Activated CD8-positive, alpha-beta T cell treated with anti-CD3 and anti-CD28 coated beads for 36 hours (primary cell): ENCODE data around the gene TMEM235. TPM values are rescaled to one million over a fixed set of nuclear protein-coding genes. Genes with fewer than 3 reads are reported as not detected.

Source experiments
- ATAC-seq: fragments of 200-7000 bp; cut with Tn5 transposase; one replicate; pipeline ENCODE4 v1.10.0; 2021; ENCODE audit warnings: mild to moderate bottlenecking, moderate library complexity
- CTCF ChIA-PET: fragments of 350-600 bp; sonication (Branson Sonifier 250); formaldehyde crosslinking; loops from one replicate; lab custom pipeline; 2021; ENCODE audit warnings: antibody characterized with exemption; lab: Charles Lee
- POLR2A ChIA-PET: fragments of 350-600 bp; sonication (Branson Sonifier 250); formaldehyde crosslinking; loops from one replicate; lab custom pipeline; 2021; ENCODE audit warnings: antibody characterized with exemption; lab: Charles Lee
- DNase-seq: peaks from one replicate; pipeline ENCODE4 v3.0.0-alpha.2; 2020
- H3K27ac Mint-ChIP-seq: one replicate; pipeline ENCODE4 v1.8.0; 2021; ENCODE audit warnings: mild to moderate bottlenecking, mixed read lengths
- H3K27me3 Mint-ChIP-seq: one replicate; pipeline ENCODE4 v1.8.0; 2021; ENCODE audit warnings: mixed read lengths
- H3K36me3 Mint-ChIP-seq: one replicate; pipeline ENCODE4 v1.8.0; 2021; ENCODE audit warnings: low read depth, mixed read lengths
- H3K4me1 Mint-ChIP-seq: one replicate; pipeline ENCODE4 v1.8.0; 2021; ENCODE audit warnings: low read depth, mixed read lengths
- H3K4me3 Mint-ChIP-seq: one replicate; pipeline ENCODE4 v1.8.0; 2021; ENCODE audit warnings: mild to moderate bottlenecking, moderate library complexity, mixed read lengths
- H3K9me3 Mint-ChIP-seq: one replicate; pipeline ENCODE4 v1.8.0; 2021; ENCODE audit warnings: mixed read lengths
- CTCF ChIP-seq: fragments of 200-600 bp; IDR thresholded peaks from one replicate; pipeline ENCODE4 v1.8.0; 2022; ENCODE audit warnings: antibody characterized with exemption, mild to moderate bottlenecking
- intact Hi-C: fragments of 100-400 bp; cut with micrococcal nuclease; formaldehyde crosslinking; loops from one replicate; pipeline ENCODE4 v1.10.0; 2022
- total RNA-seq, 2 experiments: library from RNA; stranded (reverse); gene quantifications; one replicate each; pipeline ENCODE4 v1.2.3, GENCODE V29; 2021

Gene TMEM235
- total RNA-seq, 2 experiments from 2014 or later: not detected

- H3K27me3 Mint-ChIP-seq: peaks cover 22% of the 10 kb centered on the region
- POLR2A ChIA-PET: interaction anchor here (0.6 to 1.3 kb wide), 5 partner anchors 9 to 297 kb away, joined by 3 read pairs; no protein-coding TSS in a partner anchor
- ATAC-seq (no peak), DNase-seq (no peak)
- H3K27ac Mint-ChIP-seq: no peak overlapping the region
- intact Hi-C loops: no loop called here
- H3K9me3 Mint-ChIP-seq: no peaks in the 10 kb centered on the region
- peaks cover 26% of the 10 kb centered on the region for H3K36me3 Mint-ChIP-seq
- CTCF ChIA-PET: interaction anchor here (1.5 to 4.7 kb wide), 2 partner anchors 24 to 63 kb away, joined by 4 to 22 read pairs; no protein-coding TSS in a partner anchor
- H3K4me1 Mint-ChIP-seq: peaks cover 8% of the 10 kb centered on the region
- H3K4me3 Mint-ChIP-seq: no peak overlapping the region
- TF ChIP-seq CTCF: no peak
Measured at GRCh38 chr17:78226759-78227454, 4.5 kb upstream of the TMEM235 start.

DNA sequence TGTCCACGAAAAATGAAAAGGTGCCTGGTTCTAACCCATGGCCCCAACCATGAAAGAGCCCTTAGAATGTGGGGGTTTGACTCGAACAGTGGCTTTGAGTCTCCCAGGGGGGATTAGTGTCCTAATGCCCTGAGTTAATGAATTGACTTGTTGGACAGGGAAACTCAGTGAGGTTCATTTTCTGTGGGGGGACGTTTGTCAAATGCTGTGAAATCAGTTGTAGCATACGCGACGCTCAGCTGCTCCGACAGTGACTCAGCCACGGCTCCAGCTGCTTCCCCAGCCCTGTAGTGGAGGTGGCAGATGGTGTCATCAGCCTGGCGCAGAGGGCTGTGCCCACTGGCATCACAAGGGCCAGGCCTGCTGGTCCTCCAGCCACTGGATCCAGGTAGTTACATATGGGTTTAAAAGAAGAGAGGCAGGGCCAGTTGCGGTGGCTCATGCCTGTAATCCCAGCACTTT is 3.9 kb upstream of the TMEM235 start:
- Mint-ChIP-seq H3K9me3 (no peaks in the 10 kb centered on the region), H3K27me3 (peaks cover 28% of the 10 kb centered on the region), H3K4me1 (peaks cover 11% of the 10 kb centered on the region), H3K27ac (no peak overlapping the region), H3K4me3 (no peak overlapping the region), H3K36me3 (peaks cover 26% of the 10 kb centered on the region)
- ATAC-seq (no peak), DNase-seq (no peak)
- no peak for TF ChIP-seq CTCF
- CTCF ChIA-PET: interaction anchor here (1.5 to 4.7 kb wide), 2 partner anchors 23 to 63 kb away, joined by 4 to 22 read pairs; no protein-coding TSS in a partner anchor
- intact Hi-C loops: no loop called here
- POLR2A ChIA-PET: no interaction called here

DNA sequence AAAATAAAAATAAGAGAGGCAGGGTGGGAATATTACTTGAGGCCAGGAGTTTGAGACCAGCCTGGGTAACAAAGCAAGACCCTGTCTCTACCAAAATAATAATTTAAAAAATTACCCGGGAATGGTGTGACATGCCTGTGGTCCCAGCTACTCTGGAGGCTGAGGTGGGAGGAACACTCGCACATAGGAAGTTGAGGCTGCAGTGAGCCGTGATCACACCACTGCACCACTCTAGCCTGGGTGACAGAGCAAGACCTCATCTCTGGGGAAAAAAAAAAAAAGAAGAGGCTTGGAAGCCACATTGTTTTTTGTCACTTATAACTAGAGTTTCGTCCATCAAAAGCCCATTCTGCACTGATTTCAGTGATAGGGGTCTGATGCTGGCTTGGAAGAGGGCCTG is 3.3 kb upstream of the TMEM235 start:
- no peak for DNase-seq
- intact Hi-C loops: no loop called here
- Mint-ChIP-seq H3K27me3 (peaks cover 32% of the 10 kb centered on the region), H3K36me3 (peaks cover 20% of the 10 kb centered on the region), H3K4me3 (no peak overlapping the region), H3K27ac (no peak overlapping the region), H3K9me3 (no peaks in the 10 kb centered on the region), H3K4me1 (peaks cover 15% of the 10 kb centered on the region)
- POLR2A ChIA-PET: no interaction called here
- CTCF ChIA-PET: interaction anchor here (4.7 kb wide), 1 partner anchor 23 kb away, joined by 22 read pairs; no protein-coding TSS in a partner anchor
- ATAC-seq: no peak
- no peak for TF ChIP-seq CTCF

GRCh38 chr17:78230252-78230962 is 1.0 kb upstream of the TMEM235 start:
- no peak overlapping the region for H3K4me3 Mint-ChIP-seq
- CTCF ChIA-PET: interaction anchor here (0.5 to 0.9 kb wide), 2 partner anchors 21 to 50 kb away, joined by 3 read pairs; no protein-coding TSS in a partner anchor
- DNase-seq (no peak), ATAC-seq (no peak)
- intact Hi-C loops: no loop called here
- TF ChIP-seq CTCF: no peak
- H3K4me1 Mint-ChIP-seq: peaks cover 15% of the 10 kb centered on the region
- H3K27me3 Mint-ChIP-seq: peaks cover 32% of the 10 kb centered on the region
- no peak overlapping the region for H3K27ac Mint-ChIP-seq
- POLR2A ChIA-PET: no interaction called here
- no peaks in the 10 kb centered on the region for H3K36me3 Mint-ChIP-seq
- H3K9me3 Mint-ChIP-seq: no peaks in the 10 kb centered on the region
